Loucy (cell line): ENCODE measurements around the gene RNF126.

Experiments
- CTCF ChIP-seq: fragments of 200-600 bp; sonication (generic); conservative IDR thresholded peaks from 2 replicates; pipeline ENCODE4 v1.5.1; 2014; ENCODE audit warnings: mild to moderate bottlenecking, antibody characterized with exemption, low read length
- EZH2phosphoT487 ChIP-seq: fragments of 200-600 bp; IDR thresholded peaks from 2 replicates; pipeline ENCODE4 v1.6.1; 2018; ENCODE audit warnings: antibody characterized with exemption, mild to moderate bottlenecking, moderate library complexity, borderline replicate concordance

GRCh38 chr19:610801-611480 lies 52.1 kb downstream of the RNF126 start:
- TF ChIP-seq EZH2phosphoT487 (no peak), CTCF (no peak)
